ENCODE data around the gene PLCH1.

Gene PLCH1

DNA sequence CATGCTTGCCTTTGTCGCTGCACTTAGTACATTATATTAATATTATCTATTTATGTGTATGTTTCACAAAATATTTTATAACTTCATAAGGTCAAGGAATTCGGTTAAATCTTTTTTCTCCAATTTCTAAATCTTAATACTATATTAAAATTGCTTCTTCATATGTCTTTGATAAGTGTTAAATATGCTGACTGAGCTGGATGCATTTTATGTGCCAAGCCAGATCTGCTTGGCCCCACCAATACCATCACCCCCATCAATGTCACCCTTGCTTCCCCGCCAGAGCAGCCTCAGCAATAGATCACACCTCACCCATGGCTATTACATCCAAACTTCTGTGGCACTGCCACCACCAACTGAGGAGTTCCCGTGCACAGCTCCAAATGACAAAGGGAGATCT is 287.3 kb downstream of the PLCH1 start:
- TF ChIP-seq, protein P1, sequence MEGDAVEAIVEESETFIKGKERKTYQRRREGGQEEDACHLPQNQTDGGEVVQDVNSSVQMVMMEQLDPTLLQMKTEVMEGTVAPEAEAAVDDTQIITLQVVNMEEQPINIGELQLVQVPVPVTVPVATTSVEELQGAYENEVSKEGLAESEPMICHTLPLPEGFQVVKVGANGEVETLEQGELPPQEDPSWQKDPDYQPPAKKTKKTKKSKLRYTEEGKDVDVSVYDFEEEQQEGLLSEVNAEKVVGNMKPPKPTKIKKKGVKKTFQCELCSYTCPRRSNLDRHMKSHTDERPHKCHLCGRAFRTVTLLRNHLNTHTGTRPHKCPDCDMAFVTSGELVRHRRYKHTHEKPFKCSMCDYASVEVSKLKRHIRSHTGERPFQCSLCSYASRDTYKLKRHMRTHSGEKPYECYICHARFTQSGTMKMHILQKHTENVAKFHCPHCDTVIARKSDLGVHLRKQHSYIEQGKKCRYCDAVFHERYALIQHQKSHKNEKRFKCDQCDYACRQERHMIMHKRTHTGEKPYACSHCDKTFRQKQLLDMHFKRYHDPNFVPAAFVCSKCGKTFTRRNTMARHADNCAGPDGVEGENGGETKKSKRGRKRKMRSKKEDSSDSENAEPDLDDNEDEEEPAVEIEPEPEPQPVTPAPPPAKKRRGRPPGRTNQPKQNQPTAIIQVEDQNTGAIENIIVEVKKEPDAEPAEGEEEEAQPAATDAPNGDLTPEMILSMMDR (IDR thresholded peaks at IDR 0.05; ENCODE audit: control insufficient read depth, extremely low read depth, insufficient read depth): no peak
- no peak for DNase-seq (ENCODE audit: low read depth)

DNA sequence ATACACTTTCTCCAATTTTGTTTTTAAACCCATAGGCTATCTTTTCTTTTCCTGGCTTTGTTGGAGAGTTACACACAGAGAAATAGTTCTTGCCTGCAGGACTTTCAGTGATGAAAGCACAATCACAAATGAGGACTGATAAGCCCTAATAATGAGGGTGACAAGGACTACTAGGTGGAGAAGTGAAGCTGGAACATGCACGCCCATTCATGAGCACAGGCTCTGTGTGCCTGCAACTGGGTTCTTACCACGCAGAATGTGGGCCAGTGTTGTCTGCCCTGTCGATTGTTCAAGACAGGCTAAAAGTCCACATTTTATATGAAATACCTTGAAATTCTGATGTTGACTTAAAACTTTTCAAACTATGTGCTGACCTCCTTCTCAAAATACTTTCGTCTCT is 289.1 kb downstream of the PLCH1 start:
- DNase-seq (ENCODE audit: low read depth): no peak
- no peak overlapping the region for H3K4me3 ChIP-seq (ENCODE audit: low read depth, low read length)
- TF ChIP-seq, protein P1 (IDR thresholded peaks at IDR 0.05; ENCODE audit: control insufficient read depth, extremely low read depth, insufficient read depth): no peak

More for the DNA sequence above, 287.3 kb downstream of the PLCH1 start:
- H3K4me3 ChIP-seq (ENCODE audit: low read depth, low read length): no peak overlapping the region

DNA sequence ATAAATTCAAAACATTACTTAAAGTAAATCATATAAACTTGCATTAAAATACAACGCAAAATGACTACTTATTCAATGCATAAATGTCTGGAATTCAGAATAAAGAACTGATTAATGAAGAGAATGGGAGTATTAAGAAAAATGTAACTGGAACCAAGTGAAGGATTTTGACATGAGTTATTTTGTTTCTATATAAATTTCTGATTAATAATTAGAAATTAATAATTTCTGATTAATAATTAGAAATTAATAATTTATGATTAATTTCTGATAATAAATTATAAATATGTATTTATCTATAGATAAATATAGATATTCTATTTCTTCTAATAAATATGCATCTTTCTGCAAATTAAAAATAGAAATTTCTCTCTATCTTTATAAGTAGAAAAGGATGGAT is 291.4 kb downstream of the PLCH1 start:
- TF ChIP-seq, protein P1 (IDR thresholded peaks at IDR 0.05; ENCODE audit: control insufficient read depth, extremely low read depth, insufficient read depth): no peak
- DNase-seq (ENCODE audit: low read depth): no peak
- H3K4me3 ChIP-seq (ENCODE audit: low read depth, low read length): no peak overlapping the region

- DNase-seq (ENCODE audit: low read depth): no peak
- TF ChIP-seq, protein P1 (IDR thresholded peaks at IDR 0.05; ENCODE audit: control insufficient read depth, extremely low read depth, insufficient read depth): no peak
- no peak overlapping the region for H3K4me3 ChIP-seq (ENCODE audit: low read depth, low read length)
These were observed 295.1 kb downstream of the PLCH1 start for GRCh38 chr3:155449613-155450267.

GRCh38 chr3:155448531-155448930 is 296.3 kb downstream of the PLCH1 start:
- no peak overlapping the region for H3K4me3 ChIP-seq (ENCODE audit: low read depth, low read length)
- TF ChIP-seq, protein P1 (IDR thresholded peaks at IDR 0.05; ENCODE audit: control insufficient read depth, extremely low read depth, insufficient read depth): no peak
- DNase-seq (ENCODE audit: low read depth): no peak

DNA sequence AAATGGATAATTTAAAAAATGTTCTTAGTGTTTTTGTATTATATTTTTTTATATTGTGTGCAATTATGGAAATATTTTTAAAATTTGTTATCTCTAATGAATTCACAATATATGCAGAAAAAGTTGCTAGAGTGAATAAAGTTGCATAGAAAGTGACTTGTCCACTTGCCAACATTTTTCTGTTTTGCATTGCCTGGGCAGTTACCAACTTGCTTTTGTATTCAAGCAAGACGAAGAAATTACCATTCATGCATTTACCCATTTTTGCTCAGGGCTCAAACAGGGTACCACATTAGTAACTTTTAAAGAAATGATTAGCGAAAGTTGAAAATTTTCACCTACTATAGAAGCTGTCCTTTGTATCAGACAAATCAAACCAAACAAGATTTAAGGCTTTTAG is 298.5 kb downstream of the PLCH1 start:
- no peak overlapping the region for H3K4me3 ChIP-seq (ENCODE audit: low read depth, low read length)
- TF ChIP-seq, protein P1 (IDR thresholded peaks at IDR 0.05; ENCODE audit: control insufficient read depth, extremely low read depth, insufficient read depth): no peak
- DNase-seq (ENCODE audit: low read depth): no peak

DNA sequence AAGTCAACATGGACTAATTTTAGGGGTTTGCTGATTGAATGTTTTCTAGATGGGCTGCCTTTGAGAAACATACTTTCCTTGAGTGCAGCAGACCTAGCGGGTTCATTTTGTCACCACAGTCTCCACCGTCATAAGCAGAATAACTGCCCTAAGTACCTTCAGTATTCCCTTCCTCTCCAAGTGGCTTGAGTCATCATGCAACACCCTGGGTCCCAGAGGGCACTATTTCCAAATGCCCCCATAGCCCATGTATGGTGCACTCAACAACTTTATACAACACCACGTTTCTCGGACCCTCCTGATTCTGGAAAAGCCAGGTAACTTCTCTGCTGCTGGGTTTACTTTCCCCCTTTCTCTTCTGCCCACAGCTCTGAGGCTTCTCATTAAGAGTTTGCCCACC is 300.1 kb downstream of the PLCH1 start:
- no peak overlapping the region for H3K4me3 ChIP-seq (ENCODE audit: low read depth, low read length)
- DNase-seq (ENCODE audit: low read depth): no peak
- TF ChIP-seq, protein P1 (IDR thresholded peaks at IDR 0.05; ENCODE audit: control insufficient read depth, extremely low read depth, insufficient read depth): no peak
